Prostate gland (tissue), 2 donors: ENCODE data around the gene ARHGAP27.

Source experiments
- POLR2A ChIP-seq: fragments of 450-650 bp; IDR thresholded peaks from one replicate; pipeline ENCODE4 v1.6.1; 2016; ENCODE audit warnings: antibody characterized with exemption, mild to moderate bottlenecking
- POLR2AphosphoS5 ChIP-seq: sonication (generic); formaldehyde crosslinking; IDR thresholded peaks from one replicate; pipeline ENCODE4 v1.6.1; 2017; ENCODE audit warnings: antibody characterized with exemption
- TF ChIP-seq, protein P1 (sequence below), 4 experiments: fragments of 200-600 bp in 2 of 4; fragments of 450-650 bp in 2 of 4; sonication (generic) in 2 of 4; IDR thresholded peaks; 1 replicate in 3 of 4; 2 replicates in 1 of 4; pipeline ENCODE4 v1.5.1; 2016 to 2019; ENCODE audit warnings: antibody characterized with exemption in 4 of 4, mild to moderate bottlenecking in 2 of 4, moderate library complexity in 2 of 4

DNA sequence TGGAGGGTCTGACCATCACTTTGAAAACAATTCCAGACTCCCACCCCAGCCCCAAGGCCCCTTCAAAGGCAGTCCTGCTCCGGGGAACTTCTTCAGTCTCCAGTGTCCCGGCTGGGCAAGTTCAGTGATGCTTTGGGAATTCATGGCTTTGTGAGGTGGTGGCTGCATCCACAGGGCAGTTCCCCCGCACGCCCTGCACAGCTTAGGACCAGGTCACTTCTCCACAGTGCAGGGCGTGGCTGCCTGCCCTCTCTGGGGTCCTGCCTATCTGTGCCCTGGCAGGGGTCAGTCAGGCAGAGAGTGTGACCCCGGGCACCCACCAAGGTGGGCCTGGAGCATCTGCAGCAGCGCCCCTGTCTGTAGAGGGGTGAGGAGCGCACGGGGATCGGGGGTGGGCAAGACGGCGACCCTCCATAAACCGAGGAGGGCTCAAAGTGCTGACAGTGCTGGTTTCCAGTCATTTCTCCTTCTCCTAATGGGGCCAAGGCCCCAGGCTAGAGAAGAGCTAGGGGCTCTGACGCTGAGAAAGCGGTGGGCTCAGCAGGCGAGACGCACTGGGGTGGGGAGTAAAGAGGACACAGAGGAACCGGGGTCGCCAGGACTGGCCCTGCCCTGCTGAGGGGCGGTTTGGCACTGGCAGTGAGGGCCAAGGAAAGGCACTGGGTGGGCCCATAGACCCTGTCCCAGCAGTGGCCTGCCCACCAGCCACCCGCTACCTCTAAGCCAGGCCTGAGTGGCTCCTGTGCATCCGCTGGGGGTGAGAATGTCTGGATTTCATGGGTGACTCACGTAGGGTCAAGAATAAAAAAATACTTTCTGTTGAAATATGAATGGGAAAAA, 4.2 kb upstream of the ARHGAP27 start:
- no peak for TF ChIP-seq POLR2A
- TF ChIP-seq, protein P1, sequence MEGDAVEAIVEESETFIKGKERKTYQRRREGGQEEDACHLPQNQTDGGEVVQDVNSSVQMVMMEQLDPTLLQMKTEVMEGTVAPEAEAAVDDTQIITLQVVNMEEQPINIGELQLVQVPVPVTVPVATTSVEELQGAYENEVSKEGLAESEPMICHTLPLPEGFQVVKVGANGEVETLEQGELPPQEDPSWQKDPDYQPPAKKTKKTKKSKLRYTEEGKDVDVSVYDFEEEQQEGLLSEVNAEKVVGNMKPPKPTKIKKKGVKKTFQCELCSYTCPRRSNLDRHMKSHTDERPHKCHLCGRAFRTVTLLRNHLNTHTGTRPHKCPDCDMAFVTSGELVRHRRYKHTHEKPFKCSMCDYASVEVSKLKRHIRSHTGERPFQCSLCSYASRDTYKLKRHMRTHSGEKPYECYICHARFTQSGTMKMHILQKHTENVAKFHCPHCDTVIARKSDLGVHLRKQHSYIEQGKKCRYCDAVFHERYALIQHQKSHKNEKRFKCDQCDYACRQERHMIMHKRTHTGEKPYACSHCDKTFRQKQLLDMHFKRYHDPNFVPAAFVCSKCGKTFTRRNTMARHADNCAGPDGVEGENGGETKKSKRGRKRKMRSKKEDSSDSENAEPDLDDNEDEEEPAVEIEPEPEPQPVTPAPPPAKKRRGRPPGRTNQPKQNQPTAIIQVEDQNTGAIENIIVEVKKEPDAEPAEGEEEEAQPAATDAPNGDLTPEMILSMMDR (IDR thresholded peaks at IDR 0.05) = no peak
- no peak for TF ChIP-seq POLR2AphosphoS5
